Testis (tissue), 2 donors: ENCODE data around the gene ASIC4.

Source experiments
- POLR2A ChIP-seq: fragments of 450-650 bp; IDR thresholded peaks from one replicate; pipeline ENCODE4 v1.6.1; 2017; ENCODE audit warnings: antibody characterized with exemption, mild to moderate bottlenecking, moderate library complexity
- TF ChIP-seq, protein P1 (sequence below), 3 experiments: fragments of 450-650 bp in 2 of 3; fragments of 200-600 bp in 1 of 3; sonication (generic) in 1 of 3; IDR thresholded peaks; one replicate each; pipeline ENCODE4 v1.5.1; 2016 to 2019; ENCODE audit warnings: antibody characterized with exemption in 3 of 3, mild to moderate bottlenecking in 2 of 3, moderate library complexity in 1 of 3

- TF ChIP-seq, protein P1, sequence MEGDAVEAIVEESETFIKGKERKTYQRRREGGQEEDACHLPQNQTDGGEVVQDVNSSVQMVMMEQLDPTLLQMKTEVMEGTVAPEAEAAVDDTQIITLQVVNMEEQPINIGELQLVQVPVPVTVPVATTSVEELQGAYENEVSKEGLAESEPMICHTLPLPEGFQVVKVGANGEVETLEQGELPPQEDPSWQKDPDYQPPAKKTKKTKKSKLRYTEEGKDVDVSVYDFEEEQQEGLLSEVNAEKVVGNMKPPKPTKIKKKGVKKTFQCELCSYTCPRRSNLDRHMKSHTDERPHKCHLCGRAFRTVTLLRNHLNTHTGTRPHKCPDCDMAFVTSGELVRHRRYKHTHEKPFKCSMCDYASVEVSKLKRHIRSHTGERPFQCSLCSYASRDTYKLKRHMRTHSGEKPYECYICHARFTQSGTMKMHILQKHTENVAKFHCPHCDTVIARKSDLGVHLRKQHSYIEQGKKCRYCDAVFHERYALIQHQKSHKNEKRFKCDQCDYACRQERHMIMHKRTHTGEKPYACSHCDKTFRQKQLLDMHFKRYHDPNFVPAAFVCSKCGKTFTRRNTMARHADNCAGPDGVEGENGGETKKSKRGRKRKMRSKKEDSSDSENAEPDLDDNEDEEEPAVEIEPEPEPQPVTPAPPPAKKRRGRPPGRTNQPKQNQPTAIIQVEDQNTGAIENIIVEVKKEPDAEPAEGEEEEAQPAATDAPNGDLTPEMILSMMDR (IDR thresholded peaks at IDR 0.05) = no peak
- TF ChIP-seq POLR2A = no peak
Observed at GRCh38 chr2:219573166-219573565, 58.9 kb downstream of the ASIC4 start.
